CD4-positive, alpha-beta T cell treated with Interleukin-21 for 1 hour (primary cell): ENCODE results near the gene STRIT1.
"Not testable (repeated sequence)": the region's sequence is repeated elsewhere in the genome, so short reads cannot be mapped to it uniquely, and the experiment has no call there.

Experiments used
- DNase-seq: peaks from one replicate; pipeline ENCODE4 v3.0.0-alpha.2; 2020

The STRIT1 gene

DNA sequence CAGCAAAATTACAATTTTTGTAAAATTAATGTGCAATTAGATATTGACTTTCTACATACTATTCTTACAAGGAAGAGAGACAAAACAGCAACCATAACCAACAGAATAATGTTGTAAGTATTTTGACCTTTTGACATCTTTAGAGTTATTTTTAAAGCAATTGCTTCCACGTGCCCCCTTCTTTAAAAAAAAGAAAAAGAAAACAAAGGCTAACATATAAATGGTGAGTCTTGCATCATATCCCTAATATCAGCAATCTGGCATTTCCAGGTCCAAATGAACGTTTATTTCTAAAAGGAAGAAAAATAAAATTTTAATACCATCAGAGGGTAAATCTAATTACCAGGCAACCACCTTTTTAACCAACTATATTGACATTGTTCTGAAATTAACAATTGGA is 19.3 kb upstream of the STRIT1 start:
- no peak for DNase-seq

DNA sequence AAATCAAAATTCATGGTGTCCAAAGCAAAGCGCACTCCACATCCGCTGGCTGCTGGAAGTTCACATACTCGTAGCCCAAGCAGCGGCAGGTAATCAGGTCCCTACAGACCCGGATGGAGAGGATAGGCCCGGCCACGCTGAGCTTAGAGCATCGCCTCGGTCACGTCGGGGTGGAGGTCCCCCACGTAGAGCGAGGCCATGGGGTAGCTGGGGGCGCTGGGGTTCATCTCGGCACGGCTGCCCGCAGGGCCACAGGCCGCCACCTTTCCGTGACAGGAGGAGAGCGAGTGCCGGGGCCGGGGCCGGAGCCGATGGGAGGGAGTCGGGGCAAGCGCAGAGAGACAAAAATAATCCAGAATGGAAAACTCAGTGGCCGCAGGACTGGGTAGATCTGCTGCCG is 16.1 kb upstream of the STRIT1 start:
- no peak for DNase-seq

DNA sequence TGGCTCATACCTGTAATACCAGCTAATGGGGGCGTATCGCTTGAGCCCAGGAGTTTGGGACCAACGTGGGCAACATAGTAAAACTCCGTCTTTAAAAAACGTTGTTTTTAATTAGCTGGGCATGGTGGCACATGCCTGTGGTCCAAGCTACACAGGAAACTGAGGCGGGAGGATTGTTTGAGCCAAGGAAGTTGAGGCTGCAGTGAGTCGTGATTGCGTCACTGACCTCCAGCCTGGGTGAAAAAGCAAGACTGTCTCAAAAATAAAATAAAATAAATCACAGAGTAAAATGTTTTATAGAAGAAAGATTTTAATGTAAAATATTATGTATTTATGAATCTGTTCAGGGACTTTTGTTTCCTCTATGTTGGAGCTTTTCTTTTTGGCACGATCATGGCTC is 15.3 kb upstream of the STRIT1 start:
- no peak for DNase-seq

DNA sequence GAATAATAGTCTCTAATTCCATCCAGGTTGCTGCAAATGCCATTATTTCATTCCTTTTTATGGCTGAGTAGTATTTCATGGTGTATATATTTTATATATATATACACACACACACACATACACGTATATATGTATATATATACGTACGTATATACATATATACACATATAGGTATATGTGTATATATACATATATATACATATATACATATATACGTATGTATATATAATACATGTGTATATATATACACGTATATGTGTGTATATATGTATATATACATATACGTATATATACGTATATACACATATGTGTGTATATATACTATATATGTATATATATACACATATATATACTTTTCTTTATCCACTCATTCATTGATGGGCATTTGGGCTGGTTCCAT is 13.7 kb upstream of the STRIT1 start:
- DNase-seq: no peak

DNA sequence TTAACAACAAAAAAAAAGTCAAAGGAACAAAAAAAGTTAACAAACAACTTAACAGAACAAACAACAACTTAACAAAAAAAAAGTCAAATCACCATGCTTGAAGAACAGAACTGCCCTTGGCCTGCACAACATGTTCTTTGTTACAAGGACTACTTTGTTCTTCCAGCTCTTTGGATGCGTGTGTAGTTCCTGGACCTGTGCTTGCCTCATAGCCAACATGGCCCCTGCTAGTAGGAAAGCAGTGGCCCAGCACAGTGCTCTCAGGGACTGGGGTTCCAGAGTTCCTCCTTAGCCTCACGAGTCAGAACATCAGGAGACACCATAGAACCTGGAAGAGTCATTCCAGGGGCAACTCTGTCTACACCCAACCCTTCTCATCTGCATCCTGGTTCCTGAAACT is 10.9 kb upstream of the STRIT1 start:
- DNase-seq: no peak

DNA sequence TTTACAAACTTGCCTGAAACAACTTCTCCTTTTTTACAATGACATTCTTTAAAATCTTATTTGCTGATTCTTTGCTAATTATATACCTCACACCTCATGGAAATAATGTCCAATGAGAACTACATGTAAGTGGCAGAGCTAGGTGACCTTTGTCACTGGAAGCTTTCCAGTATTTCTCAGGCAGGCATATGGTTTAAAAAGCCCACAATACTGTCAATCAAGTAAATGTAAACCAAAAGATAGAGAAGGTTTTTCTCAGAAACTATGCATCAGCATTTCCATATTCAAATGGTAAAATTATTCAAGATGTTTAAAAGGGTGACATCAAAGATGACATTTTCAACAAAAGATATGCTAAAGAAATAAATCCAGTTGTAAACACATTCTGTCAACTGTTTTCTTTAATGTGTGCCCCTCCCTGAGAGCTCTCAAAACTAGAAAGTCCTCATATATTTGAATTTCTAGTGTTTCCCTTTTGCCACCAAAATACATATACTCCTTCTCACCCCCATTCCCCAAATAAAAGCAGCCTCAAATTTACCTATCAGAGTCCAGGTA is 10.1 kb upstream of the STRIT1 start:
- no peak for DNase-seq

DNA sequence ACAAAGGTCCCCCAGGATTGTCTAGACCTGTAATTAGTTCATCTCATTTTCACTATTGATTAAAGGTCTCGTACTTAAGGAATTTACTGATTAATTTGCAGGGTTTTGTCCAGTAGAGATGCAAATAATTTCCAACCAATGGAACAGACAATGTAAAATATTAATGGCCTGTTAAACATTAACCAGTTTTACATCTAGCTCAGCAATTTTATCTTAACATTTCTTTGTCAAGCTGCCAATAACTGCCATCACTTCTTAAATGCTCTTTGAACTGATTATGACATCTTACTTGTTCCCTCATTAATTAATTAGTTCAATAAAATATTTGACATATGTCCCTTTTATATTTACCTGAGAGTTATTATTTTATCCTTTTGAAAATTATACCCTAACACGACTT is 9.4 kb upstream of the STRIT1 start:
- DNase-seq: no peak

DNA sequence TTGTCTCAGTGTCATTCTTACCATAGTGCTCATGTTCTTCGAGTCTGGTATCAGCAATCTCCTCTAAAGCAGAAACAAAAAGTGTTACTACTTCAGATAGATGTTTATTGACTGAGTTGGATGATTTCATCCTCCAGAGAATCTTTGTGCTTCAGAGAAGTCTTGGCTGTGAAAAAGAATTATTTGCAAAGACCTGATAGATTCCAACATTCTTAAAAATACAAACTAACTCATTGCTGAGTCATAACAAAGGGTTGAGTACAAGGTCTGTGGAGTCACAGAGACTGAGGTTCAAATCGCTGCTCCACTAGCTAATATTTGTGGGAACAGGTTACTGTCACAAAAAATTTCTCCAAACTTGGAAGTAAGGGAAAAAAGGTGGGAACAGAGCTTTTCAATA is 9.0 kb upstream of the STRIT1 start:
- no peak for DNase-seq

DNA sequence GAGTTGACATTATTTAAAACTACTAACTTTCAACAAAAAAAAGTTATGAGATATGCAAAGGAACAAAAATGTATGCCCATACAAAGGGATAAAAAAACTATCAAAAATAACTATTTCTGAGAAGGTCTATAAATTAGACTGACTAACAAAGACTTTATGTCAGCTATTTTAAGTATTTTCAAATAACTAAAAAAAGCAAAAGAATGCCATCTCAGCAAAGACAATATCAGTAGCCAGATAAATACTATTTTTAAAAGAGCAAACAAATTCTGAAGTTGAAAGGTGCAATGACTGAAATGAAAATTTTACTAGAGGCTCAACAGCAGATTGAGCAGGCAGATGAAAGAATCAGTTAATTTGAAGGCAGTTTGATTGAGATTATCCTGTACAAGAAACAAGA is 3.6 kb upstream of the STRIT1 start:
- no peak for DNase-seq

DNA sequence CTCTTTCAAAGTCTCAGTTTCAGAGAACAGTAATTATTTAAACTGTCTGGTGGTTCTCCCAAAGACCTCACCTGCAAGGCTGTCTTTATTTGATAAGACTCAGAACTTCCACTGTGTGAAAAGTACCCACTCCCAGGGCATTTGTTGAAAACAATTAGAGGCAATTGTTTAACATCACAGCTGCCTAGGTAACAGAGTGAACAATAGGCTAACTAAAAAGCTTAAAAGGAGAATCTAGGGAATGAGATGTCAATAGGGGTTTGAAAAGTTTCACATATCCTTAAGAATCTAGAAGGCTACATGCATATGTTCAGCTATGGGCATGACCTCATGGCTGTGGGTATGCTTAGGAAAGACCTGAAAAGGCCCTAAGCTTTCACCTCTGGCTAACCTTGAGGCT is 2.9 kb upstream of the STRIT1 start:
- DNase-seq: no peak

DNA sequence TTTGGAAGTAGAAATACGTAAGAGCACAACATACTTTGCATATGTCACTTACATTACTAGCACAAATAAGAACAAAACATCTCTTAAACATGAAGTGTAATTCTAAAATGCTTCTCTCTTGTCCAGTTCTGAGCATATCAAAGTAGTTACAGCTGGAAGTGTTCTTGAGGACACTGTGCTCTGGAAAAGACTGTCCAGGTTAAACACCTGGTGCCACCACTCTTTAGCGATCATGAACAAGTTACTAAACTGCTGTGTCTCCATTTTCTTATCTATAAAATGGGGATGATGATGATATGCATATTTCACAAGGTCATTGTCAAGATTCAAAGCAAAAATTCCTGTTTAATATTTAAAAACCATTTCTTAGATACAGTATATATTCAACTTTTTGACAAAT is 790 bp downstream of the STRIT1 start:
- DNase-seq: no peak

DNA sequence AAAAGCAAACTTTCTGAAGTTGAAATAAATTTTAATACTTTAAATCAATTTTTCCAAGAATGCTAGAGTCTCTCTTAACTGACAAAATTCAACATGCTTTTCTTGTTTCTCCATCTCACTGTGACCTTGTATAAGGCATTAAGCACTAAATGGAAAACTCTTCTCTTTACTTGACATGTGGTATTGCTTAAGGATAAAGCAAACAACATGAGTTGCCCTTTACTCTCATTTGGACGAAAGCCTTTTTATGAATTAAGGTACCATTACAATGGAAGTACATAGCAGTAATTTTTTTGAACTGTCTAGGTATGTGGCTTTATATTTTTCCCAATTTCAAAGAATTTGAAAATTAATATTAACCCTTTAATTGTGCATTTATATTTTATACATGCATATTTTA is 1.4 kb downstream of the STRIT1 start:
- no peak for DNase-seq

DNA sequence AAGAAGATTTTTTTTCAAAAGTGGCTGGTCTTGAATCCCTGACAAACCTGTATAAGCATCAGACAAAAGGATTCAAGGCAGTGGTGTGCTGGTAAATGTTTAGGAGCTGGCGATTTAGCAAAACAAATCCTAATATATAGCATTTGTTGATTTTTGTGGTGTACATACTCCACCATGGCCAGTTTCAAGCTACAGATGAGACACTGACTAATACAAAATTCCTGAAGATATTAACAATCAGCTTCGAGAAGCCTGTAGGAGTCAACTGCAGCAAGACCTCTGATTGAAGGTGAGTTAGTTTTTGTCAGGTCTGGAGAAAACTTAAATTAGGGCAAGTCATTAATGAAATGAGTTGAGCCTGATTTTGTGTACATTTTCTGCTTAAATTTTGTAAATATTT is 6.7 kb downstream of the STRIT1 start:
- DNase-seq: no peak

DNA sequence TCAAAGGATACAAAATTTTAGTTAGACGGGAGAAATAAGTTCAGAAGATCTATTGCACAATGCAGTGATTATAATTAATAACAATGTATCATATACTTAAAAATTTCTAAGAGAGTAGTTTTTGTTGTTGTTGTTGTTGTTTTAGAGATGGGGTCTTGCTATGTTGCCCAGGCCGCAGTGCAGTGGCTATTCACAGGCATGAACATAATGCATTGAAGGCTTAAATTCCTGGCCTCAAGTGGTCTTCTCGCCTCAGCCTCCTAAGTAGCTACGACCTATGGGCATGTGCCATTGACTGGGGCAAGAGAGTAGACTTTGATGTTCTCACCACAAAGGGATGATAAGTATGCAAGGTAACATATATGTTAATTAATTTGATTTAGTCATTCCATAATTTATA is 7.5 kb downstream of the STRIT1 start:
- no peak for DNase-seq

DNA sequence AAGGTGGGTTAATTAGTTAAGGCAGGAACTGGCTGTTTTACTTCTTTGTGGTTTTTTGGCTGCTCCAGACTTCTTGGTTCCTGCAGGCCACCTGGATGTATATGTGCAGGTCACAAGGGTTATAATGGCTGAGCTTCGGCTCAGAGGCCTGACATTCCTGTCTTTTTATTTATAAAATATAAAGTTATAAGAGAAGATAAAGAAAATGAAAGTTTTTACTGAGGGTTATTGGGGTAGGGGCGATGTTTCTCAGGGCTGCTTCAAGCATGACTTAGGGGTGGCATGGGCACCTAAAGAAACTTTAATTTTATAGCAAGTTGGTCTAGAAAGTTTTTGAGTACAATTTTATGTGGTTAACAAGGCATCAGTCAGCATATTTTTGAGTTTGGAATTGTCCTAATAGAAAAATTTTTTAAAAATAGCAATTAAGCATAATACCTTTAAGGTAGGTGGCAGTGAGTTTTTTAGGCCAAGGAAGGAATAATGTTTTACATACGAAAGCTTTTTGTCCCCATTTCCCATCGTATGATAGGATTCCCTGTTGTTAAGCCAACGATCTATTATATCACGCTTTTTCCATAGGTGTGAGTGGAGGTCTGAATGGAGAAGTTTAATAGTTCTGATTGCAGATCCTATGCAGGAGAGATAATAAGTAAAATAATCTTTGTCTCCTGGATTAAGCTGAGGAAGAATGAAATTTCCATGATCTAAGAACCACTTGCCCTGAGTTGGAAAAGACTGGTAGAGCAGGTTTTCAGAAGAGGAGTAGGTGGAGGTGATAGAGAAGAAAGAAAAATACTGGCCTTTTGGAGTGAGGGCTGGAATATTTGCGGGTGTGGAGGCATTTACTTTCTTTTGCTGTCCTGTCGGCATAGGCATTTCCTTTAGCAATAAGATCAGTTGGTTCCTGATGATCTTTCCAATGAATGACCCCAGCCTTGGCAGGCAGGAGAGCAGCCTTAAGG is 10.1 kb downstream of the STRIT1 start:
- no peak for DNase-seq

DNA sequence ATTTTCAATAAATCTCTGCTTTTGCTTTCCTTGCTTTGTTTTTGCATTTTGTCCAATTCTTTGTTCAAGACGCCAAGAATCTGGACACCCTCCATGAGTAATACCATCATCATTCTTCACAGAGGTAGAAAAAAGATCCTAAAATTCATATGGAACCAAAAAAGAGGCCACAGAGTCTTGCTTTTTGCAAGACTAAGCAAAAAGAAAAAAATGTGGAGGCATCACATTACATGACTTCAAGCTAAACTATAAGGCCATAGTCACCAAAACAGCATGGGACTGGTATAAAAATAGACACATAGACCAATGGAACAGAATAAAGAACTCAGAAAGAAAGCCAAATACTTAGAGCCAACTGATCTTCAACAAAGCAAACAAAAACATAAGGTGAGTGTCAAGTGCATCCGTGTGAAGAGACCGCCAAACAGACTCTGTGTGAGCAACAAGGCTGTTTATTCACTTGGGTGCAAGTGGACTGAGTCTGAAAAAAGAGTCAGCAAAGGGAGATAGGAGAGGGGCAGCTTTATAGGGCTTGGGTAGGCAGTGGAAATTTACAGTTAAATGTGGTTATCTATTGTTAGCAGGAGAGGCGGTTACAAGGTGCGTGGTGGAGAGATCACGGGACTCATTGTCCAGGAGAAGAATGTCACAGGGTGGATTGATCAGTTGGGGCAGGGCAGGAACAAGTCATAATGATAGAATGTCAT is 10.9 kb downstream of the STRIT1 start:
- no peak for DNase-seq

DNA sequence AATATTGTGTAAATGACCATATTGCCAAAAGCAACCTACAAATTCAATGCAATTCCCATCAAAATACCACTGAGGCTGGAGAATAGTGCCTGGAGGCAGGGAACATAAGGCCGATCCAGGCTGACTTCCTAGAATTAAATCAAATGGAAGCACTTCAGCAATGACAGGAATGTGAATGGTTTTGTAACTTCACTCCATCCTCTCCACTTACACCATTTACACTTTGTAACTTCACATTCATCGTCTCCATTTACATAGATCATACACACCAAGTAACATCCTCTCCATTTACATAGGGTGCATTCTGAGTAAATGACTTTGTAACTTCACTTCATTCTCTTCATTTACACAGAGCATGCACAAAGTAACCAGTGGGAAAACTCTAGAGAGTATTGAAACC is 11.6 kb downstream of the STRIT1 start:
- DNase-seq: no peak

DNA sequence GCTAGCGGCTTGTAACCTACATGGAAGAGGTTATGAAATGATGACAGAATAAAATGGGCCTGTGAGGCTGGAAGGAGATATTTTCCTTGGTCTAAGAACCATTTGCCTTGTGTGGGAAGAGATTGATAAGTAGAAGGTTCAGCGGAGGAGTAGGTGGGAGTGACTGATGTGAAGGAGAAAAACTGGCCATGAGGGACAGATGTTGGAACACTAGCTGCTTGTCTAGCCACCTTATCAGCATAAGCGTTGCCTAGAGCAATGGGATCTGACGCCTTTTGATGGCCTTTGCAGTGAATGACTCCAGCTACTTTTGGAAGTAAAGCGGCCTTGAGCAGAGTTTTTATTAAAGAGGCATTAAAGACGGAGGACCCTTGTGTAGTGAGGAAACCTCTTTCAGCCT is 17.4 kb downstream of the STRIT1 start:
- DNase-seq: not testable (repeated sequence)

DNA sequence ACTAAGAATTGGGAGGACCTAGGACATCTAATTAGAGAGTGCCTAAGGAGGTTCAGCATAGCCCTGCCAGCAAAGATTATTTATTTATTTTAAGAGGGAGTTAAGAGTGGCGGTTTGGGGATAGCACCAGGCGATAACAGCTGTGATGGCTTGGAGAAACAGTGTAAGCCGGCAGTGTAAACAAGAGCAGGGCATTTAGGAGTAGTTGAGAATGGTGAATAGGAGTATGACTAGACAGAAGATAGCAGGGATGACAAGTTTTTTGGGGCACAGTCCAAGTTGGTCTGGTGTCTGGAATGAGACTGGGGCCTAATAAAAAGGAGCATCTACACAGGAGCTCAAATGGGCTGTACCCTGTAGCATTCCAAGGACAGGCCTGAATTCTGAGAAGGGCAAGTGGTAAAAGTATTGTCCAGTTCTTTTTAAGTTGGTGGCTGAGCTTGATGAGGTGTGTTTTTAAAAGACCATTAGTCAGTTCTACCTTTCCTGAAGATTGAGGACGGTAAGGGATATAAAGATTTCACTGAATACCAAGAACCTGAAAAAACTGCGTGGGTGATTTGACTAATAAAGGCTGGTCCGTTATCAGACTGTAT is 18.2 kb downstream of the STRIT1 start:
- DNase-seq: not testable (repeated sequence)

DNA sequence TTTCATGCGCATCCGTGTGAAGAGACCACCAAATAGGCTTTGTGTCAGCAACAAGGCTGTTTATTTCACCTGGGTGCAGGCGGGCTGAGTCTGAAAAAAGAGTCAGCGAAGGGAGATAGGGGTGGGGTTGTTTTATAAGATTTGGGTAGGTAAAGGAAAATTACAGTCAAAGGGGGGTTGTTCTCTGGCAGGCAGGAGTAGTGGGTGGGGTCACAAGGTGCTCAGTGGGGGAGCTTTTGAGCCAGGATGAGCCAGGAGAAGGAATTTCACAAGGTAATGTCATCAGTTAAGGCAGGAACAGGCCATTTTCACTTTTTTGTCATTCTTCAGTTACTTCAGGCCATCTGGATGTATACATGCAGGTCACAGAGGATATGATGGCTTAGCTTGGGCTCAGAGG is 19.0 kb downstream of the STRIT1 start:
- DNase-seq: not testable (repeated sequence)

DNA sequence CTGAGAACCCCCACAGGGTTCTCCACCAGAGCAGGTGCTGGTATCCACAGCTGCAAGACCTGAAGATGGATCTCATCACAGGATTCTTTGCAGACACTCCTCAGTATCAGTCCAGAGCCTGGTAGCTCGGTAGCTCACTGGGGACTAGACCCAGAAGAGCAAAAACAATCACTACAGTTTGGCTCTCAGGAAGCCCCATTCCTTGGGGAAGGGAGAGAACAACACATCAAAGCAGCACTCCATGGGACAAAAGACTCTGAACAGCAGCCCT is 22.2 kb downstream of the STRIT1 start:
- no peak for DNase-seq

DNA sequence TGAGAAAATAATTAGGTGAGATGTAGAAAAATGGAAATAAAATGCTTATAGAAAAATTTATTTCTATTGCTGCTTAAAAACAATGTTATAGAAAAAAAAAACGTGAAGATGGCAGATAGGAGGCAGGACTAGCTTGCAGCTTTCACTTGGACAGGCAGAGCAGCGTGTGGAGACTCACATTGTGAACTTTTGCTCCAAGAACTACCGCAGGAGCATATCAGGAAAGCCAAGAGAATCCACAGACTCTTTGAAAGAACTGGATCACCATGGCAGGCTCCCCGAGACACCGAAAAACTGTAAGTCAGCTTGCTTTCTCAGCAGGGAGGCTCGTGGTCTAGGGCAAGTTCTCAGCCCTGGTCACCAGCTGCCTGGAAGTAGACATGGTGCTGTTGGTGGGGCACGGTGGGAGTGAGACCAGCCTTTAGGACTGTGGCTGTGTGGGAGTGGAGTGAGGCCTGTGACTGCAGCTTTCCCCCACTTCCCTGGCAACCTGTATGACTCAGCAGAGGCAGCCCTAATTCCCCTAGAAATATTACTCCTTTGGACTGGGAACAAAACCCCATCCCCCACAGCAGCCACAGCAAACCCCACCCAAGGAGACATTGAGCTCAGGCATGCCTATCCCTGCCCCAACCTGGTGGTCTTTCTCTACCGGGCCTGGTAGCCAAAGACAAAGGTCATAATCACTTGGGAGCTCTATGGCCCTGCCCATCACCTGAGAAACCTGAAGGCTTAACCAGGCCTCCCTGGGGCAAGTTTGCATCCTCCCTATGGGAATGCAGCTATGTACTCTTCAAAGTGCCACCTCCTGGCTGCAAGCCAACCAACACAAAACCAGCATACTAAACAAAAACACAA is 22.8 kb downstream of the STRIT1 start:
- no peak for DNase-seq

DNA sequence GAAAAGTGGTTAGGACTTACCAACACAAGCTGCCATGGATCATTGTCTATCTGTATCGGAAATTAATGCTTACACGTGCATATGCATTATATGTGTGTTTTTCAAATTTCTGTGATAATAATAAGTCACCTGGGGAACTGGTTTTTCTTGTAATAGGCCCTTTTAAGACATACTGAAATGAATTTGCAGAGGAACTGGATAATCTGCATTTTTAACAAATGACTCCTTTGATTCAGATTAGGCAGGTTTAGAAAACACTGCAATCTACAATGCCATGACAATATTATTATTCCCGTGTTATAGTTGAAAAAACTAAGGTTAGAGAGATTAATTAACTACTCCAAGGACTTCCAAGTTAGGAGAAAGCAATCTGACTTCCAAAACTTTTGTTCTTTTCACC is 23.4 kb downstream of the STRIT1 start:
- DNase-seq: no peak
